Naive B cell (primary cell): ENCODE data around the gene C7. TPM values are rescaled to one million over a fixed set of nuclear protein-coding genes. Genes with fewer than 3 reads are reported as not detected.
"Not testable (repeated sequence)": the region's sequence is repeated elsewhere in the genome, so short reads cannot be mapped to it uniquely, and the experiment has no call there.

Source experiments
- ATAC-seq, 2 donors: fragments of 150-1000 bp; cut with Tn5 transposase; 2 replicates each; pipeline ENCODE4 v1.10.0; 2021; ENCODE audit warnings: low read depth in 2 of 2, mild to moderate bottlenecking in 2 of 2, moderate library complexity in 2 of 2
- DNase-seq: peaks from one replicate; pipeline ENCODE4 v3.0.0; 2022
- H3K27ac Mint-ChIP-seq, 6 donors: one replicate each; pipeline ENCODE4 v1.8.0; 2020 to 2022; ENCODE audit warnings: mild to moderate bottlenecking in 6 of 6, mixed read lengths in 6 of 6, moderate library complexity in 5 of 6, inconsistent platforms in 2 of 6
- H3K27me3 Mint-ChIP-seq, 3 donors: one replicate each; pipeline ENCODE4 v1.8.0; 2021 to 2022; ENCODE audit warnings: mixed read lengths in 3 of 3, mild to moderate bottlenecking in 1 of 3
- H3K36me3 Mint-ChIP-seq, 2 donors: one replicate each; pipeline ENCODE4 v1.8.0; 2020 to 2022; ENCODE audit warnings: mixed read lengths in 2 of 2, inconsistent platforms in 1 of 2, mild to moderate bottlenecking in 1 of 2
- H3K4me1 Mint-ChIP-seq, 3 donors: one replicate each; pipeline ENCODE4 v1.8.0; 2020 to 2022; ENCODE audit warnings: mixed read lengths in 3 of 3, inconsistent platforms in 1 of 3, mild to moderate bottlenecking in 1 of 3, moderate library complexity in 1 of 3
- H3K4me3 Mint-ChIP-seq, 8 donors: one replicate each; pipeline ENCODE4 v1.8.0; 2020 to 2022; ENCODE audit warnings: mild to moderate bottlenecking in 8 of 8, mixed read lengths in 8 of 8, moderate library complexity in 8 of 8, inconsistent platforms in 2 of 8
- H3K9me3 Mint-ChIP-seq, 7 donors: one replicate each; pipeline ENCODE4 v1.8.0; 2020 to 2022; ENCODE audit warnings: mixed read lengths in 7 of 7, mild to moderate bottlenecking in 5 of 7, inconsistent platforms in 2 of 7, moderate library complexity in 1 of 7
- polyA plus RNA-seq, 6 donors: library from polyadenylated mRNA; unstranded; fragments of 300-500 nt; fragmentation: Illumina TruSeq; gene quantifications; one replicate each; pipeline ENCODE4 v1.2.3, GENCODE V29; 2021; ENCODE audit warnings: low read depth in 6 of 6

C7 gene
- not detected for polyA plus RNA-seq

GRCh38 chr5:40909264-40909663 is at the start of gene C7:
TSS of gene C7 (plus strand) at chr5:40909497. CDS start at chr5:40909611, 114 bp downstream.
- Mint-ChIP-seq H3K9me3 (peaks cover 0 to 3% (median 0%) of the 10 kb centered on the region in 7 donors), H3K4me1 (peaks cover 0 to 5% (median 3%) of the 10 kb centered on the region in 3 donors), H3K27ac (no peak within 1 kb of the TSS), H3K4me3 (no peak within 1 kb of the TSS), H3K27me3 (peaks cover 24 to 34% (median 33%) of the 10 kb centered on the region in 3 donors), H3K36me3 (no peaks in the 10 kb centered on the region)
- DNase-seq: no peak
- no peak for ATAC-seq

GRCh38 chr5:40860711-40861110 is 48.6 kb upstream of the C7 start:
- DNase-seq (no peak), ATAC-seq (no peak)
- Mint-ChIP-seq H3K9me3 (peaks cover 4 to 14% (median 9%) of the 10 kb centered on the region in 7 donors), H3K4me3 (no peak overlapping the region), H3K27ac (no peak overlapping the region), H3K4me1 (no peaks in the 10 kb centered on the region), H3K36me3 (peaks cover 8 to 9% of the 10 kb centered on the region in 2 donors), H3K27me3 (no peaks in the 10 kb centered on the region)

GRCh38 chr5:40865004-40865403 is 44.3 kb upstream of the C7 start:
- Mint-ChIP-seq H3K36me3 (peaks cover 9 to 14% of the 10 kb centered on the region in 2 donors), H3K9me3 (peaks cover 4 to 17% (median 9%) of the 10 kb centered on the region in 7 donors), H3K27ac (peak overlapping the region in 1 of 6 donors; percentile 52)
- ATAC-seq, DNase-seq, H3K27me3 Mint-ChIP-seq, H3K4me1 Mint-ChIP-seq, H3K4me3 Mint-ChIP-seq: not testable (repeated sequence)

- H3K9me3 Mint-ChIP-seq: peaks cover 4 to 17% (median 8%) of the 10 kb centered on the region in 7 donors
- peaks cover 0 to 17% (median 9%) of the 10 kb centered on the region in 3 donors for H3K27me3 Mint-ChIP-seq
- peaks cover 9 to 14% of the 10 kb centered on the region in 2 donors for H3K36me3 Mint-ChIP-seq
- DNase-seq (no peak), ATAC-seq (no peak)
- no peak overlapping the region for H3K27ac Mint-ChIP-seq
- H3K4me1 Mint-ChIP-seq: no peaks in the 10 kb centered on the region
- no peak overlapping the region for H3K4me3 Mint-ChIP-seq
Observed at GRCh38 chr5:40866844-40867243, 42.5 kb upstream of the C7 start.

GRCh38 chr5:40869384-40869783 is 39.9 kb upstream of the C7 start:
- DNase-seq (no peak), ATAC-seq (no peak)
- no peaks in the 10 kb centered on the region for H3K4me1 Mint-ChIP-seq
- H3K27me3 Mint-ChIP-seq: peaks cover 0 to 17% (median 13%) of the 10 kb centered on the region in 3 donors
- H3K27ac Mint-ChIP-seq: no peak overlapping the region
- no peak overlapping the region for H3K4me3 Mint-ChIP-seq
- H3K9me3 Mint-ChIP-seq: peaks cover 4 to 14% (median 8%) of the 10 kb centered on the region in 7 donors
- H3K36me3 Mint-ChIP-seq: peaks cover 9 to 14% of the 10 kb centered on the region in 2 donors

- ATAC-seq: no peak
- H3K4me1 Mint-ChIP-seq: no peaks in the 10 kb centered on the region
- no peak overlapping the region for H3K27ac Mint-ChIP-seq
- no peak overlapping the region for H3K4me3 Mint-ChIP-seq
- peaks cover 0 to 6% of the 10 kb centered on the region in 2 donors for H3K36me3 Mint-ChIP-seq
- H3K27me3 Mint-ChIP-seq: peaks cover 0 to 17% (median 15%) of the 10 kb centered on the region in 3 donors
- no peak for DNase-seq
- peaks cover 0 to 3% (median 0%) of the 10 kb centered on the region in 7 donors for H3K9me3 Mint-ChIP-seq
Observed at GRCh38 chr5:40871177-40871576, 38.1 kb upstream of the C7 start.

GRCh38 chr5:40872253-40872652 is 37.0 kb upstream of the C7 start:
- H3K27me3 Mint-ChIP-seq: peaks cover 0 to 14% (median 12%) of the 10 kb centered on the region in 3 donors
- not testable (repeated sequence) for H3K36me3 Mint-ChIP-seq, DNase-seq, H3K4me1 Mint-ChIP-seq, H3K9me3 Mint-ChIP-seq, H3K4me3 Mint-ChIP-seq, ATAC-seq
- H3K27ac Mint-ChIP-seq: peak overlapping the region in 1 of 6 donors; percentile 23

- ATAC-seq (no peak), DNase-seq (no peak)
- peaks cover 3 to 13% (median 9%) of the 10 kb centered on the region in 7 donors for H3K9me3 Mint-ChIP-seq
Observed at GRCh38 chr5:40873286-40873880, 35.9 kb upstream of the C7 start.

GRCh38 chr5:40875958-40876357 is 33.3 kb upstream of the C7 start:
- ATAC-seq: no peak
- DNase-seq: no peak
- H3K36me3 Mint-ChIP-seq: peaks cover 6 to 11% of the 10 kb centered on the region in 2 donors
- H3K4me3 Mint-ChIP-seq: no peak overlapping the region
- H3K27ac Mint-ChIP-seq: no peak overlapping the region
- H3K9me3 Mint-ChIP-seq: peaks cover 3 to 13% (median 9%) of the 10 kb centered on the region in 7 donors
- peaks cover 0 to 6% (median 1%) of the 10 kb centered on the region in 3 donors for H3K27me3 Mint-ChIP-seq
- H3K4me1 Mint-ChIP-seq: peaks cover 0 to 6% (median 0%) of the 10 kb centered on the region in 3 donors

More at GRCh38 chr5:40873286-40873880, 35.9 kb upstream of the C7 start:
- Mint-ChIP-seq H3K36me3 (peaks cover 6 to 11% of the 10 kb centered on the region in 2 donors), H3K27me3 (peaks cover 0 to 9% (median 6%) of the 10 kb centered on the region in 3 donors), H3K4me1 (no peaks in the 10 kb centered on the region), H3K4me3 (no peak overlapping the region), H3K27ac (no peak overlapping the region)

GRCh38 chr5:40877371-40877988 is 31.8 kb upstream of the C7 start:
- DNase-seq (no peak), ATAC-seq (no peak)
- Mint-ChIP-seq H3K27ac (no peak overlapping the region), H3K9me3 (peaks cover 5 to 23% (median 12%) of the 10 kb centered on the region in 7 donors), H3K4me3 (peak overlapping the region in 1 of 8 donors; percentile 53), H3K4me1 (peaks cover 0 to 6% (median 0%) of the 10 kb centered on the region in 3 donors), H3K27me3 (peaks cover 0 to 12% (median 8%) of the 10 kb centered on the region in 3 donors), H3K36me3 (peaks cover 6 to 19% of the 10 kb centered on the region in 2 donors)

GRCh38 chr5:40879163-40879942 is 29.9 kb upstream of the C7 start:
- peaks cover 0 to 6% (median 0%) of the 10 kb centered on the region in 3 donors for H3K4me1 Mint-ChIP-seq
- peaks cover 0 to 13% (median 8%) of the 10 kb centered on the region in 3 donors for H3K27me3 Mint-ChIP-seq
- ATAC-seq (no peak), DNase-seq (no peak)
- H3K36me3 Mint-ChIP-seq: peaks cover 6 to 19% of the 10 kb centered on the region in 2 donors
- H3K27ac Mint-ChIP-seq: peak overlapping the region in 1 of 6 donors; percentile 40
- peaks cover 6 to 23% (median 12%) of the 10 kb centered on the region in 7 donors for H3K9me3 Mint-ChIP-seq
- no peak overlapping the region for H3K4me3 Mint-ChIP-seq

- Mint-ChIP-seq H3K27ac (no peak overlapping the region), H3K4me1 (peaks cover 0 to 6% (median 0%) of the 10 kb centered on the region in 3 donors), H3K4me3 (no peak overlapping the region), H3K27me3 (peaks cover 0 to 13% (median 11%) of the 10 kb centered on the region in 3 donors), H3K9me3 (peaks cover 6 to 17% (median 7%) of the 10 kb centered on the region in 7 donors), H3K36me3 (peaks cover 1 to 11% of the 10 kb centered on the region in 2 donors)
- no peak for DNase-seq
- ATAC-seq: no peak
Observed at GRCh38 chr5:40882291-40882690, 27.0 kb upstream of the C7 start.

- not testable (repeated sequence) for H3K27ac Mint-ChIP-seq, DNase-seq, H3K4me1 Mint-ChIP-seq, H3K4me3 Mint-ChIP-seq, H3K36me3 Mint-ChIP-seq, ATAC-seq
- peaks cover 3 to 11% (median 3%) of the 10 kb centered on the region in 7 donors for H3K9me3 Mint-ChIP-seq
- peaks cover 4 to 16% (median 11%) of the 10 kb centered on the region in 3 donors for H3K27me3 Mint-ChIP-seq
Observed at GRCh38 chr5:40883051-40883450, 26.2 kb upstream of the C7 start.
